Mesenchymal stem cell (in vitro differentiated cells and primary cell): Measurements from ENCODE around the gene SNURF. TPM values are rescaled to one million over a fixed set of nuclear protein-coding genes. Genes with fewer than 3 reads are reported as not detected.

Experiments
- DNase-seq: peaks from one replicate; pipeline ENCODE4 v3.0.0-alpha.2; 2013
- H2AFZ ChIP-seq: one replicate; pipeline ENCODE4 v1.6.1; 2013; ENCODE audit warnings: low read depth, mild to moderate bottlenecking, control low read depth, inconsistent platforms, low read length, moderate library complexity
- H2AK5ac ChIP-seq: 2 replicates; pipeline ENCODE4 v1.6.1; 2013; ENCODE audit warnings: low read length, moderate library complexity, mild to moderate bottlenecking, inconsistent platforms; ENCODE audit not compliant: severe bottlenecking
- H2BK120ac ChIP-seq: one replicate; pipeline ENCODE4 v1.6.1; 2013; ENCODE audit warnings: low read depth, mild to moderate bottlenecking, inconsistent platforms, low read length, moderate library complexity
- H2BK12ac ChIP-seq, 2 experiments: one replicate each; pipeline ENCODE4 v1.6.1; 2013; ENCODE audit warnings: inconsistent platforms in 2 of 2, low read length in 2 of 2, mild to moderate bottlenecking in 2 of 2, moderate library complexity in 2 of 2, control low read depth in 1 of 2
- H2BK15ac ChIP-seq: one replicate; pipeline ENCODE4 v1.6.1; 2013; ENCODE audit warnings: mild to moderate bottlenecking, low read depth, inconsistent platforms; ENCODE audit not compliant: poor library complexity, severe bottlenecking
- H2BK5ac ChIP-seq: 2 replicates; pipeline ENCODE4 v1.6.1; 2013; ENCODE audit warnings: low read depth, mild to moderate bottlenecking, low read length, control low read depth, inconsistent platforms; ENCODE audit not compliant: poor library complexity, severe bottlenecking
- H3K14ac ChIP-seq, 2 experiments: one replicate each; pipeline ENCODE4 v1.6.1; 2013; ENCODE audit warnings: inconsistent platforms in 2 of 2, low read length in 2 of 2, control low read depth in 1 of 2, mild to moderate bottlenecking in 1 of 2, moderate library complexity in 1 of 2
- H3K18ac ChIP-seq, 2 experiments: one replicate each; pipeline ENCODE4 v1.6.1; 2013; ENCODE audit warnings: inconsistent platforms in 2 of 2, low read length in 2 of 2, control low read depth in 1 of 2, low read depth in 1 of 2, mild to moderate bottlenecking in 1 of 2
- H3K23ac ChIP-seq, 2 experiments: one replicate each; pipeline ENCODE4 v1.6.1; 2013; ENCODE audit warnings: inconsistent platforms in 2 of 2, low read length in 2 of 2, mild to moderate bottlenecking in 2 of 2, moderate library complexity in 2 of 2, control low read depth in 1 of 2
- H3K27ac ChIP-seq: 2 replicates; pipeline ENCODE4 v1.5.1; 2013; ENCODE audit warnings: mild to moderate bottlenecking, moderate library complexity, low read length, control low read depth, inconsistent platforms; ENCODE audit not compliant: poor library complexity, severe bottlenecking
- H3K27me3 ChIP-seq, 2 experiments: 2 replicates each; pipeline versions ENCODE4 v1.6.1 to v1.7.0; 2013; ENCODE audit warnings: low read length in 2 of 2, mild to moderate bottlenecking in 2 of 2, moderate library complexity in 2 of 2, control low read depth in 1 of 2, inconsistent platforms in 1 of 2; ENCODE audit not compliant: control insufficient read depth in 1 of 2, insufficient read depth in 1 of 2
- H3K36me3 ChIP-seq, 2 experiments: 2 replicates each; pipeline versions ENCODE4 v1.6.1 to v1.7.0; 2013; ENCODE audit warnings: low read length in 2 of 2, control low read depth in 1 of 2, inconsistent platforms in 1 of 2, low read depth in 1 of 2, mild to moderate bottlenecking in 1 of 2; ENCODE audit not compliant: insufficient read depth in 2 of 2, control insufficient read depth in 1 of 2
- H3K4ac ChIP-seq, 2 experiments: one replicate each; pipeline ENCODE4 v1.6.1; 2013; ENCODE audit warnings: inconsistent platforms in 2 of 2, low read length in 2 of 2, mild to moderate bottlenecking in 2 of 2, moderate library complexity in 2 of 2, control low read depth in 1 of 2, low read depth in 1 of 2
- H3K4me1 ChIP-seq: 2 replicates; pipeline ENCODE4 v1.6.1; 2013; ENCODE audit warnings: low read depth, low read length, control low read depth; ENCODE audit not compliant: control insufficient read depth, insufficient read depth
- H3K4me2 ChIP-seq: 2 replicates; pipeline ENCODE4 v1.6.1; 2013; ENCODE audit warnings: low read length, mild to moderate bottlenecking, inconsistent platforms; ENCODE audit not compliant: poor library complexity, severe bottlenecking
- H3K4me3 ChIP-seq, 2 experiments: 2 replicates each; pipeline versions ENCODE4 v1.5.1 to v1.7.0; 2013; ENCODE audit warnings: low read length in 2 of 2, mild to moderate bottlenecking in 2 of 2, control low read depth in 1 of 2, low read depth in 1 of 2; ENCODE audit not compliant: insufficient read depth in 1 of 2
- H3K79me1 ChIP-seq: replicated peaks from 2 replicates; pipeline ENCODE4 v1.6.1; 2013; ENCODE audit warnings: mild to moderate bottlenecking, control low read depth, low read length, inconsistent platforms; ENCODE audit not compliant: poor library complexity, severe bottlenecking
- H3K9ac ChIP-seq: 2 replicates; pipeline ENCODE4 v1.7.0; 2013; ENCODE audit warnings: mild to moderate bottlenecking, low read length, moderate library complexity
- H3K9me3 ChIP-seq: 2 replicates; pipeline ENCODE4 v1.7.0; 2013; ENCODE audit warnings: mild to moderate bottlenecking, low read length; ENCODE audit not compliant: control insufficient read depth
- H4K8ac ChIP-seq: one replicate; pipeline ENCODE4 v1.6.1; 2013; ENCODE audit warnings: inconsistent platforms, mild to moderate bottlenecking, low read length, moderate library complexity
- H4K91ac ChIP-seq: one replicate; pipeline ENCODE4 v1.6.1; 2013; ENCODE audit warnings: mild to moderate bottlenecking, low read length, inconsistent platforms
- WGBS: methylation state at CpG from one replicate; pipeline ENCODE4 v1.1.7; 2013; ENCODE audit warnings: mixed read lengths; 5-methylcytosine and 5-hydroxymethylcytosine counted together
- polyA plus RNA-seq, 2 experiments: library from polyadenylated mRNA; stranded (reverse); fragments of 200-250 nt; gene quantifications; one replicate each; pipeline ENCODE4 v1.2.3, GENCODE V29; 2013

Gene SNURF
- 50.3 TPM for polyA plus RNA-seq (2013, experiment 1 of 2)
- polyA plus RNA-seq (2013, experiment 2 of 2): 47.2 TPM

GRCh38 chr15:24954783-24955530 is at the start of gene SNURF, which contains the start of gene SNRPN:
Gene SNURF (plus strand): TSS chr15:24954987. CDS start chr15:24955049, 62 bp downstream.
Gene SNRPN (plus strand): TSS chr15:24954987. CDS start chr15:24974454, 19,467 bp downstream.
- peak; percentile 85 for DNase-seq
- no peaks in the 10 kb centered on the region for H3K27me3 ChIP-seq
- no peaks in the 10 kb centered on the region for H3K36me3 ChIP-seq
- H3K4me2 ChIP-seq: peak within 1 kb of the TSS; percentile 68
- H3K27ac ChIP-seq: peak within 1 kb of the TSS; percentile 84
- H2BK5ac ChIP-seq: peak within 1 kb of the TSS; percentile 71
- peak within 1 kb of the TSS; percentile 76 to 95 for H3K18ac ChIP-seq
- H3K14ac ChIP-seq: peak within 1 kb of the TSS in 1 of 2 experiments; percentile 96
- H2BK120ac ChIP-seq: no peak within 1 kb of the TSS
- H3K9me3 ChIP-seq: peaks cover 4% of the 10 kb centered on the region
- peak within 1 kb of the TSS; percentile 90 for H4K91ac ChIP-seq
- peak within 1 kb of the TSS; percentile 91 for H3K9ac ChIP-seq
- no peaks in the 10 kb centered on the region for H3K79me1 ChIP-seq
- peak within 1 kb of the TSS; percentile 65 for H4K8ac ChIP-seq
- WGBS: 56% methylated on average over 47 of the region's 47 CpGs
- H2BK12ac ChIP-seq: peak within 1 kb of the TSS in 1 of 2 experiments; percentile 29
- H2AK5ac ChIP-seq: no peak within 1 kb of the TSS
- peak within 1 kb of the TSS; percentile 78 to 84 for H3K4me3 ChIP-seq
- peaks cover 2% of the 10 kb centered on the region for H3K4me1 ChIP-seq
- peak within 1 kb of the TSS in 1 of 2 experiments; percentile 65 for H3K23ac ChIP-seq
- peak within 1 kb of the TSS; percentile 54 for H2BK15ac ChIP-seq
- peak within 1 kb of the TSS; percentile 52 to 60 for H3K4ac ChIP-seq
- no peak within 1 kb of the TSS for H2AFZ ChIP-seq

GRCh38 chr15:24916305-24917009 is 38.3 kb upstream of the SNURF start:
- Histone ChIP-seq H3K27me3 (no peaks in the 10 kb centered on the region), H3K4me3 (no peak overlapping the region), H3K36me3 (no peaks in the 10 kb centered on the region), H4K91ac (no peak overlapping the region), H3K27ac (no peak overlapping the region), H2BK5ac (no peak overlapping the region), H2AK5ac (no peak overlapping the region), H3K9me3 (peaks cover 23% of the 10 kb centered on the region), H3K23ac (no peak overlapping the region), H3K14ac (no peak overlapping the region), H3K18ac (no peak overlapping the region), H4K8ac (no peak overlapping the region), H3K9ac (no peak overlapping the region), H3K79me1 (no peaks in the 10 kb centered on the region), H3K4ac (no peak overlapping the region), H2AFZ (no peak overlapping the region), H3K4me1 (no peaks in the 10 kb centered on the region), H2BK15ac (no peak overlapping the region), H2BK120ac (no peak overlapping the region), H2BK12ac (no peak overlapping the region), H3K4me2 (no peak overlapping the region)
- no peak for DNase-seq
- 82% methylated on average over 7 of the region's 8 CpGs for WGBS

- no peak overlapping the region for H2BK5ac ChIP-seq
- no peak overlapping the region for H3K14ac ChIP-seq
- no peak overlapping the region for H2AK5ac ChIP-seq
- H3K4me1 ChIP-seq: no peaks in the 10 kb centered on the region
- H2BK12ac ChIP-seq: no peak overlapping the region
- no peak overlapping the region for H4K91ac ChIP-seq
- H2BK120ac ChIP-seq: no peak overlapping the region
- WGBS: 96% methylated on average over 10 of the region's 14 CpGs
- H3K27ac ChIP-seq: no peak overlapping the region
- no peak overlapping the region for H3K23ac ChIP-seq
- no peak overlapping the region for H3K18ac ChIP-seq
- H3K36me3 ChIP-seq: no peaks in the 10 kb centered on the region
- no peak overlapping the region for H2BK15ac ChIP-seq
- H3K9ac ChIP-seq: no peak overlapping the region
- no peak overlapping the region for H3K4ac ChIP-seq
- H2AFZ ChIP-seq: no peak overlapping the region
- H4K8ac ChIP-seq: no peak overlapping the region
- H3K27me3 ChIP-seq: no peaks in the 10 kb centered on the region
- H3K4me2 ChIP-seq: no peak overlapping the region
- H3K79me1 ChIP-seq: no peaks in the 10 kb centered on the region
- no peak overlapping the region for H3K4me3 ChIP-seq
- peaks cover 22% of the 10 kb centered on the region for H3K9me3 ChIP-seq
- no peak for DNase-seq
Observed at GRCh38 chr15:24917431-24917830, 37.4 kb upstream of the SNURF start.

- no peak overlapping the region for H3K9ac ChIP-seq
- H4K8ac ChIP-seq: no peak overlapping the region
- H3K14ac ChIP-seq: no peak overlapping the region
- H3K18ac ChIP-seq: no peak overlapping the region
- no peak overlapping the region for H3K4me2 ChIP-seq
- H3K4me3 ChIP-seq: no peak overlapping the region
- H3K27ac ChIP-seq: no peak overlapping the region
- DNase-seq: no peak
- H2AK5ac ChIP-seq: no peak overlapping the region
- H3K4ac ChIP-seq: no peak overlapping the region
- H2AFZ ChIP-seq: no peak overlapping the region
- H3K23ac ChIP-seq: no peak overlapping the region
- no peak overlapping the region for H4K91ac ChIP-seq
- H2BK120ac ChIP-seq: no peak overlapping the region
- H2BK12ac ChIP-seq: no peak overlapping the region
- no peaks in the 10 kb centered on the region for H3K27me3 ChIP-seq
- H2BK15ac ChIP-seq: no peak overlapping the region
- H2BK5ac ChIP-seq: no peak overlapping the region
- H3K9me3 ChIP-seq: peaks cover 15% of the 10 kb centered on the region
- H3K4me1 ChIP-seq: no peaks in the 10 kb centered on the region
- no peaks in the 10 kb centered on the region for H3K79me1 ChIP-seq
- no peaks in the 10 kb centered on the region for H3K36me3 ChIP-seq
- WGBS: 83% methylated on average over 2 of the region's 2 CpGs
Observed at GRCh38 chr15:24919446-24919845, 35.3 kb upstream of the SNURF start.
